ENCODE results near the gene LPAR3.

The LPAR3 gene

GRCh38 chr1:84763912-84764680 is 128.9 kb downstream of the LPAR3 start:
- no peaks in the 10 kb centered on the region for H3K9me3 Mint-ChIP-seq
- peaks cover 2% of the 10 kb centered on the region for H3K4me1 Mint-ChIP-seq
- peaks cover 9% of the 10 kb centered on the region for H3K27me3 Mint-ChIP-seq
- no peak overlapping the region for H3K4me3 Mint-ChIP-seq
- H3K27ac Mint-ChIP-seq = no peak overlapping the region
- peaks cover 1% of the 10 kb centered on the region for H3K36me3 Mint-ChIP-seq

DNA sequence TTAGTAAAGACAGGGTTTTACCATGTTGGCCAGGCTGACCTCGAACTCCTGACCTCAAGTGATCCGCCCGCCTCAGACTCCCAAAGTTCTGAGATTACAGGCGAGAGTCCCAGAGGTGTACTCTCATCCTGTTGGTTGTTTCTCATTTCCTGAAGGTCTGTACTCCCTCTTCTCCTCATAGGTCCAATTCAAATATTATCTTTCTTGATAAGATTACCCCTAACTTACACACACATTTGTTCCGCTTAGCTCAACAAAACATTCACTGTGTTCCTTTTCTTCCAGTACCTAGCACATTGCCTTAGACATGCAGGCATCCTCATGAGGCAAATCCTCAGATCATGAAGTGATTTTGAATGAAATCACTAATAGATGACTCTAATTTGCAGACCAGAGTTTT is 130.3 kb downstream of the LPAR3 start:
- H3K27me3 Mint-ChIP-seq = peaks cover 9% of the 10 kb centered on the region
- H3K9me3 Mint-ChIP-seq = no peaks in the 10 kb centered on the region
- peaks cover 5% of the 10 kb centered on the region for H3K4me1 Mint-ChIP-seq
- no peak overlapping the region for H3K4me3 Mint-ChIP-seq
- H3K27ac Mint-ChIP-seq = no peak overlapping the region
- H3K36me3 Mint-ChIP-seq = peaks cover 1% of the 10 kb centered on the region

Measured in activated naive CD4-positive, alpha-beta T cell treated with anti-CD3 and anti-CD28 coated beads, Interleukin-2, amount 50 U/mL, for 24 hours (primary cell).